ENCODE data around the gene HOMER1. TPM values are rescaled to one million over a fixed set of nuclear protein-coding genes. Genes with fewer than 3 reads are reported as not detected.

The HOMER1 gene
- total RNA-seq, 2 donors from 2014 or later, result 42.4 to 43.3 TPM

DNA sequence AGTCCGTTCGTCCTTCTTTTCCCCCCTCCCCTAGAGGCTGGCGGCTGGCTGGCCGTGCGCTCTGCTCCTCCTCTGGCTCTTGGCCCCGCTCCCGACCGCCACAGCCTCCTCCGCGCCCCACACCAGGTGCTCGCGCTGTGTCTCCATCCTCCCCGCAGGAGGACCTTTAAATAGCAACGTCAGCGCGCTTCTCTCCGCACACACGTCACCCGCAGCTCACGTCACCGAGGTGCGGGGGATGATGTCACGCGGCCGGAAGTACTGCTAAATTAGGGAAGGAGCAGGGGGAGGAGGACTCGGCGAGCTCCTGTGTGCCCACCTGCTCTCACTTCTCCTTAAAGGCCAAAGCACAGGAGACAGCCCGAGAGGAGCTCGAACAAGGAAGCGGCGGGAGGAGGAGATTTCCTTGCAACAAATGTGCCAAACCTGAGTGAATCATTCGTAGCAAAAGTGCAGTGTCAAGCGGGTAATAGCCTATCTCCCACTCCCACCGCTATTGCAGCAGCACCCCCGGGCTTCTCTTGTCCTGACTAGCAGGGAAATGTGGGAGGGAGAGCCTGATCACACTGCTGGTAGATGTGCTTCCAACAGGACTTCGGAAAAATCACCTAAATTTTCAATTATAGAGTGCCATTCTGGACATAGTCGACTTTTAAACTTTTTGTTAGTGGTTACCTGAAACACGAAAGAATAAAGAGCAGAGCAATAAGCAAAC, 614 bp upstream of the HOMER1 start:
- no peaks in the 10 kb centered on the region for H3K27me3 Mint-ChIP-seq (ENCODE audit: insufficient read depth)
- H3K36me3 Mint-ChIP-seq (ENCODE audit: low read depth), result no peaks in the 10 kb centered on the region

DNA sequence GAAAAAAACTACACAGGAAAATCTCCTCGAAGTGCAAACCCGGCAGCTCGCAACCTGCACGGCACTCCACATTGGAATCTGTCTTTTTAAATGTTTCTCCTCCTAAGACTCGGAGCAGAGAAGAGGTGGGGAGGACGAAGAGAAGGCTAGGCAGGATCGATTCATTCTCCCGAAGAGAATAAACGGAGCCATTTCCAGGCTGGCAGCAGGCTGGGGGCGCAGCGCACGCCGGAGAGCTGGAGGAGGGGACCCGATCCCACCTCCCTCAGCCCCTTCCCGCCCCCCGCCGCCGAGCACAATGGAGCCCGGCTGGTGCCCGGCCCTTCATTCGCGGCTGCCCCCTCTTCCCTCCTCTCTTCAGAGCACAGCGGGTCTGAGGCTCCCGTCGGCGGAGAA, 628 bp downstream of the HOMER1 start:
- Mint-ChIP-seq H3K27me3 (ENCODE audit: insufficient read depth) (no peaks in the 10 kb centered on the region), H3K4me3 (peak overlapping the region; percentile 92), H3K4me1 (peaks cover 41% of the 10 kb centered on the region), H3K9me3 (no peaks in the 10 kb centered on the region), H3K27ac (peak overlapping the region; percentile 94), H3K36me3 (ENCODE audit: low read depth) (no peaks in the 10 kb centered on the region)
- Histone ChIP-seq H3K4me1 (ENCODE audit: control insufficient read depth, insufficient read depth, low read length) (no peaks in the 10 kb centered on the region), H3K27ac (ENCODE audit: low read depth, low read length) (peak overlapping the region; percentile 96), H3K27me3 (ENCODE audit: control insufficient read depth, insufficient read depth, low read length, poor library complexity, severe bottlenecking) (no peaks in the 10 kb centered on the region), H3K9me3 (ENCODE audit: control insufficient read depth, low read length) (no peaks in the 10 kb centered on the region), H3K36me3 (ENCODE audit: control insufficient read depth, insufficient read depth, low read length) (no peaks in the 10 kb centered on the region), H3K9ac (ENCODE audit: extremely low read depth, low read length, poor library complexity, severe bottlenecking) (peak overlapping the region; percentile 79), H3K4me3 (ENCODE audit: low read length) (peak overlapping the region; percentile 84)
- WGBS, 2 experiments (ENCODE audit: insufficient coverage in 1 of 2, insufficient read length in 1 of 2), result 0% methylated on average over 8 to 26 of the region's 26 CpGs
- TF ChIP-seq, protein P1, sequence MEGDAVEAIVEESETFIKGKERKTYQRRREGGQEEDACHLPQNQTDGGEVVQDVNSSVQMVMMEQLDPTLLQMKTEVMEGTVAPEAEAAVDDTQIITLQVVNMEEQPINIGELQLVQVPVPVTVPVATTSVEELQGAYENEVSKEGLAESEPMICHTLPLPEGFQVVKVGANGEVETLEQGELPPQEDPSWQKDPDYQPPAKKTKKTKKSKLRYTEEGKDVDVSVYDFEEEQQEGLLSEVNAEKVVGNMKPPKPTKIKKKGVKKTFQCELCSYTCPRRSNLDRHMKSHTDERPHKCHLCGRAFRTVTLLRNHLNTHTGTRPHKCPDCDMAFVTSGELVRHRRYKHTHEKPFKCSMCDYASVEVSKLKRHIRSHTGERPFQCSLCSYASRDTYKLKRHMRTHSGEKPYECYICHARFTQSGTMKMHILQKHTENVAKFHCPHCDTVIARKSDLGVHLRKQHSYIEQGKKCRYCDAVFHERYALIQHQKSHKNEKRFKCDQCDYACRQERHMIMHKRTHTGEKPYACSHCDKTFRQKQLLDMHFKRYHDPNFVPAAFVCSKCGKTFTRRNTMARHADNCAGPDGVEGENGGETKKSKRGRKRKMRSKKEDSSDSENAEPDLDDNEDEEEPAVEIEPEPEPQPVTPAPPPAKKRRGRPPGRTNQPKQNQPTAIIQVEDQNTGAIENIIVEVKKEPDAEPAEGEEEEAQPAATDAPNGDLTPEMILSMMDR (conservative IDR thresholded peaks at IDR 0.05), result no peak
- DNase-seq, result peak; percentile 88

More for the DNA sequence above, 614 bp upstream of the HOMER1 start:
- H3K4me1 ChIP-seq (ENCODE audit: control insufficient read depth, insufficient read depth, low read length), result no peaks in the 10 kb centered on the region
- Mint-ChIP-seq H3K27ac (peak overlapping the region; percentile 98), H3K4me3 (peak overlapping the region; percentile 92), H3K9me3 (no peaks in the 10 kb centered on the region), H3K4me1 (peaks cover 30% of the 10 kb centered on the region)
- DNase-seq, result peak; percentile 94
- WGBS, 2 experiments (ENCODE audit: insufficient coverage in 1 of 2, insufficient read length in 1 of 2), result 3 to 6% methylated on average over 24 to 38 of the region's 38 CpGs
- H3K4me3 ChIP-seq (ENCODE audit: low read length), result peak overlapping the region; percentile 84
- TF ChIP-seq, protein P1 (conservative IDR thresholded peaks at IDR 0.05), result no peak
- no peaks in the 10 kb centered on the region for H3K9me3 ChIP-seq (ENCODE audit: control insufficient read depth, low read length)
- peak overlapping the region; percentile 96 for H3K27ac ChIP-seq (ENCODE audit: low read depth, low read length)
- no peaks in the 10 kb centered on the region for H3K27me3 ChIP-seq (ENCODE audit: control insufficient read depth, insufficient read depth, low read length, poor library complexity, severe bottlenecking)
- H3K9ac ChIP-seq (ENCODE audit: extremely low read depth, low read length, poor library complexity, severe bottlenecking), result peak overlapping the region; percentile 79
- H3K36me3 ChIP-seq (ENCODE audit: control insufficient read depth, insufficient read depth, low read length), result no peaks in the 10 kb centered on the region

DNA sequence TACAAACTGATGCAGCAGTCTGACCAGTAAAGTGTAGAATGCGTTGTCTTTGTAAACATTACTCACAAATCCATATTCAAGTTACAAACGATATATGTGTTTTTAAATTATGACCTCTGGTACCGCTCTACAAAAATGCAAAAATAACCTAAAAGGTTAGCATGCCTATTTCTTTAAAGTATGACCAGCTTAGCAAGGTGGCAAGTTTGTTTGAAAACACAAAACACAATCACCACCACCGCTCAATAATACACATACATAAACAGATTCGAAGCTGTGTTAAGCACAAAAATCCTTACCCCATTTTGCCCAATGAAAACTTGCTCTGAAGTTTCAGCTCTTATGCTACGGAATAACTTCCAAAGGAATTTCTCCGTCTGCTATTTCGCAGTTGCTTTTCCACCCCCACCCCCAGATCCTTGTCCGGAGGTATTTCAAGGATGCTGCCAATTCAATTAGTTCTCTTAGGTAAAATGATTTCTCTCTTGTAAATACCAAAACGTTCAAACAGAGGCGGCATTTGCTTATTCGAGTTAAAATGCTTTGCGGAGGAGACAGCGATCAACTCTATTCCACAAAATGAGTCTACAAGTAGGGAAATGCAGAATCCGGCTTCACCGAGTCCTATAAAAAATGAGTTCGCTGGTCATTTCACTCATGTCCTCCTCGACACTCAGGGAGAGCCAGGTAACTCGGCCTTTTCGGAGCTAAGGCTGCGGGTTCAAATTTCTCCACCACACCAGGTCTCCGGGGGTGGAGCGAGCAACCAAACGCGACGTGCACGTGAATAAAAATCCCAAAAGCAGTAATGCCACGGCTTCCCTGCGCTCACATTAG, 1.2 kb downstream of the HOMER1 start:
- H3K27me3 ChIP-seq (ENCODE audit: control insufficient read depth, insufficient read depth, low read length, poor library complexity, severe bottlenecking), result no peaks in the 10 kb centered on the region
- no peaks in the 10 kb centered on the region for H3K36me3 Mint-ChIP-seq (ENCODE audit: low read depth)
- peak overlapping the region; percentile 79 for H3K9ac ChIP-seq (ENCODE audit: extremely low read depth, low read length, poor library complexity, severe bottlenecking)
- no peaks in the 10 kb centered on the region for H3K36me3 ChIP-seq (ENCODE audit: control insufficient read depth, insufficient read depth, low read length)
- peak overlapping the region; percentile 96 for H3K27ac ChIP-seq (ENCODE audit: low read depth, low read length)
- whole genome bisulfite sequencing, 2 experiments (ENCODE audit: insufficient coverage in 1 of 2, insufficient read length in 1 of 2), result 0 to 1% methylated on average over 19 to 29 of the region's 29 CpGs
- H3K4me3 ChIP-seq (ENCODE audit: low read length), result peak overlapping the region; percentile 84
- H3K4me3 Mint-ChIP-seq, result peak overlapping the region; percentile 92
- TF ChIP-seq, protein P1 (conservative IDR thresholded peaks at IDR 0.05), result no peak
- H3K4me1 Mint-ChIP-seq, result peaks cover 43% of the 10 kb centered on the region
- no peaks in the 10 kb centered on the region for H3K9me3 Mint-ChIP-seq
- H3K27me3 Mint-ChIP-seq (ENCODE audit: insufficient read depth), result no peaks in the 10 kb centered on the region
- DNase-seq, result peak; percentile 50
- no peaks in the 10 kb centered on the region for H3K9me3 ChIP-seq (ENCODE audit: control insufficient read depth, low read length)
- peak overlapping the region; percentile 94 for H3K27ac Mint-ChIP-seq
- H3K4me1 ChIP-seq (ENCODE audit: control insufficient read depth, insufficient read depth, low read length), result no peaks in the 10 kb centered on the region
